ENCODE measurements around the gene AHNAK2.

The AHNAK2 gene

GRCh38 chr14:104942586-104942985 is 35.6 kb downstream of the AHNAK2 start:
- Mint-ChIP-seq H3K27ac (no peak overlapping the region), H3K4me3 (no peak overlapping the region), H3K4me1 (no peaks in the 10 kb centered on the region), H3K27me3 (ENCODE audit: low read depth, poor library complexity) (peaks cover 43% of the 10 kb centered on the region), H3K36me3 (ENCODE audit: low read depth) (no peaks in the 10 kb centered on the region), H3K9me3 (no peaks in the 10 kb centered on the region)
- DNase-seq = no peak
- TF ChIP-seq, protein P1, sequence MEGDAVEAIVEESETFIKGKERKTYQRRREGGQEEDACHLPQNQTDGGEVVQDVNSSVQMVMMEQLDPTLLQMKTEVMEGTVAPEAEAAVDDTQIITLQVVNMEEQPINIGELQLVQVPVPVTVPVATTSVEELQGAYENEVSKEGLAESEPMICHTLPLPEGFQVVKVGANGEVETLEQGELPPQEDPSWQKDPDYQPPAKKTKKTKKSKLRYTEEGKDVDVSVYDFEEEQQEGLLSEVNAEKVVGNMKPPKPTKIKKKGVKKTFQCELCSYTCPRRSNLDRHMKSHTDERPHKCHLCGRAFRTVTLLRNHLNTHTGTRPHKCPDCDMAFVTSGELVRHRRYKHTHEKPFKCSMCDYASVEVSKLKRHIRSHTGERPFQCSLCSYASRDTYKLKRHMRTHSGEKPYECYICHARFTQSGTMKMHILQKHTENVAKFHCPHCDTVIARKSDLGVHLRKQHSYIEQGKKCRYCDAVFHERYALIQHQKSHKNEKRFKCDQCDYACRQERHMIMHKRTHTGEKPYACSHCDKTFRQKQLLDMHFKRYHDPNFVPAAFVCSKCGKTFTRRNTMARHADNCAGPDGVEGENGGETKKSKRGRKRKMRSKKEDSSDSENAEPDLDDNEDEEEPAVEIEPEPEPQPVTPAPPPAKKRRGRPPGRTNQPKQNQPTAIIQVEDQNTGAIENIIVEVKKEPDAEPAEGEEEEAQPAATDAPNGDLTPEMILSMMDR (IDR thresholded peaks at IDR 0.05) = no peak

- TF ChIP-seq, protein P1 (IDR thresholded peaks at IDR 0.05) = no peak
- H3K36me3 Mint-ChIP-seq (ENCODE audit: low read depth) = no peaks in the 10 kb centered on the region
Observed at GRCh38 chr14:104941508-104942365, 36.4 kb downstream of the AHNAK2 start.

GRCh38 chr14:104940526-104941150 is 37.5 kb downstream of the AHNAK2 start:
- Mint-ChIP-seq H3K4me3 (no peak overlapping the region), H3K27me3 (ENCODE audit: low read depth, poor library complexity) (peaks cover 62% of the 10 kb centered on the region), H3K9me3 (no peaks in the 10 kb centered on the region), H3K36me3 (ENCODE audit: low read depth) (no peaks in the 10 kb centered on the region), H3K4me1 (no peaks in the 10 kb centered on the region), H3K27ac (no peak overlapping the region)
- DNase-seq = no peak
- TF ChIP-seq, protein P1 (IDR thresholded peaks at IDR 0.05) = no peak

More at GRCh38 chr14:104941508-104942365, 36.4 kb downstream of the AHNAK2 start:
- H3K4me3 Mint-ChIP-seq = no peak overlapping the region
- H3K9me3 Mint-ChIP-seq = no peaks in the 10 kb centered on the region
- no peak overlapping the region for H3K27ac Mint-ChIP-seq
- DNase-seq = no peak
- H3K27me3 Mint-ChIP-seq (ENCODE audit: low read depth, poor library complexity) = peaks cover 51% of the 10 kb centered on the region
- no peaks in the 10 kb centered on the region for H3K4me1 Mint-ChIP-seq

- peaks cover 70% of the 10 kb centered on the region for H3K27me3 Mint-ChIP-seq (ENCODE audit: low read depth, poor library complexity)
- TF ChIP-seq, protein P1 (IDR thresholded peaks at IDR 0.05) = no peak
- no peak for DNase-seq
- H3K4me3 Mint-ChIP-seq = no peak overlapping the region
- no peaks in the 10 kb centered on the region for H3K36me3 Mint-ChIP-seq (ENCODE audit: low read depth)
- H3K4me1 Mint-ChIP-seq = no peaks in the 10 kb centered on the region
- no peaks in the 10 kb centered on the region for H3K9me3 Mint-ChIP-seq
- H3K27ac Mint-ChIP-seq = no peak overlapping the region
Observed at GRCh38 chr14:104939666-104940410, 38.3 kb downstream of the AHNAK2 start.

GRCh38 chr14:104938960-104939359 is 39.2 kb downstream of the AHNAK2 start:
- Mint-ChIP-seq H3K4me3 (no peak overlapping the region), H3K27ac (no peak overlapping the region), H3K36me3 (ENCODE audit: low read depth) (no peaks in the 10 kb centered on the region), H3K9me3 (no peaks in the 10 kb centered on the region), H3K27me3 (ENCODE audit: low read depth, poor library complexity) (peaks cover 79% of the 10 kb centered on the region), H3K4me1 (peaks cover 5% of the 10 kb centered on the region)
- TF ChIP-seq, protein P1 (IDR thresholded peaks at IDR 0.05) = no peak
- no peak for DNase-seq

All from nephron progenitor cell (in vitro differentiated cells).